ENCODE data around the gene PHACTR1. TPM values are rescaled to one million over a fixed set of nuclear protein-coding genes. Genes with fewer than 3 reads are reported as not detected.

PHACTR1 gene
- total and polyA plus RNA-seq, 2 of the 4 experiments (the other 2 are of a cell fraction): not detected

GRCh38 chr6:13166916-13167315 lies 450.3 kb downstream of the PHACTR1 start:
- no peak overlapping the region for H2AFZ ChIP-seq (replicated peaks; ENCODE audit: low read length, poor library complexity)
- H3K18ac ChIP-seq (ENCODE audit: low read depth, low read length): no peak overlapping the region
- no peaks in the 10 kb centered on the region for H4K20me1 ChIP-seq (ENCODE audit: insufficient read depth, low read length)
- H4K91ac ChIP-seq (ENCODE audit: insufficient read depth, low read depth, low read length): no peak overlapping the region
- H2BK20ac ChIP-seq (ENCODE audit: low read depth, low read length): no peak overlapping the region
- no peak overlapping the region for H2BK5ac ChIP-seq (ENCODE audit: low read depth, low read length, poor library complexity, severe bottlenecking)
- H3K9me1 ChIP-seq (ENCODE audit: insufficient read depth, low read length): no peaks in the 10 kb centered on the region
- dilution Hi-C loops (cut with HindIII; ENCODE audit: low sequenced_read_pairs, unreplicated experiment): no loop called here
- no peak overlapping the region for H2AK9ac ChIP-seq (replicated peaks; ENCODE audit: low read depth, low read length, poor library complexity)
- H4K5ac ChIP-seq (ENCODE audit: low read depth, low read length): no peak overlapping the region
- H3K4me2 ChIP-seq (ENCODE audit: low read depth, low read length): no peak overlapping the region
- no peaks in the 10 kb centered on the region for H3K79me1 ChIP-seq (ENCODE audit: low read depth in 1 of 2, low read length in 2 of 2)
- intact Hi-C loops (cut with micrococcal nuclease): no loop called here
- CTCF ChIA-PET: no interaction called here
- H3K56ac ChIP-seq (ENCODE audit: extremely low read depth, insufficient read depth, low read length): no peak overlapping the region
- H4K8ac ChIP-seq (ENCODE audit: low read depth in 2 of 2, low read length in 2 of 2): no peak overlapping the region
- POLR2A ChIA-PET (ENCODE audit: unreplicated experiment): no interaction called here
- no peak overlapping the region for H3K4me3 ChIP-seq (ENCODE audit: insufficient read depth, low read depth, low read length)
- no peaks in the 10 kb centered on the region for H3K9me3 ChIP-seq (ENCODE audit: control insufficient read depth, insufficient read depth, low read length)
- H3K14ac ChIP-seq (replicated peaks; ENCODE audit: low read depth, low read length): no peak overlapping the region
- in situ Hi-C loops (cut with MboI; ENCODE audit: low sequenced_read_pairs): no loop called here
- ATAC-seq (ENCODE audit: low read depth) (no peak), DNase-seq (no peak)
- H3K4ac ChIP-seq (ENCODE audit: low read depth, low read length): no peak overlapping the region
- H3K23ac ChIP-seq (ENCODE audit: low read depth, low read length): no peak overlapping the region
- H2BK15ac ChIP-seq (ENCODE audit: low read depth, low read length): no peak overlapping the region
- no peak overlapping the region for H3K27ac ChIP-seq (ENCODE audit: insufficient read depth, low read length)
- no peak overlapping the region for H2AK5ac ChIP-seq (ENCODE audit: low read depth, low read length)
- H3K4me1 ChIP-seq (ENCODE audit: control insufficient read depth, insufficient read depth, low read length): no peaks in the 10 kb centered on the region
- TF ChIP-seq ELK1 (IDR thresholded peaks at IDR 0.05; ENCODE audit: borderline replicate concordance, low read depth, low read length) (no peak), RCOR1 (IDR thresholded peaks at IDR 0.05; ENCODE audit: insufficient replicate concordance, low read length) (no peak), CHD1 (IDR thresholded peaks at IDR 0.05; ENCODE audit: low read depth, low read length) (no peak), MXI1 (IDR thresholded peaks at IDR 0.05; ENCODE audit: borderline replicate concordance, low read depth, low read length) (no peak), FOS (IDR thresholded peaks at IDR 0.05; ENCODE audit: low read depth, low read length) (no peak), BHLHE40 (IDR thresholded peaks at IDR 0.05; ENCODE audit: low read depth, low read length) (no peak), CTCF (conservative IDR thresholded peaks at IDR 0.05; ENCODE audit: low read depth, low read length) (no peak), MAFK (IDR thresholded peaks at IDR 0.05; ENCODE audit: low read depth, low read length) (no peak), SMC3 (IDR thresholded peaks at IDR 0.05; ENCODE audit: low read depth, low read length) (no peak), MAZ (IDR thresholded peaks at IDR 0.05; ENCODE audit: borderline replicate concordance, low read depth, low read length) (no peak), RFX5 (IDR thresholded peaks at IDR 0.05; ENCODE audit: low read depth, low read length) (no peak), POLR2A (IDR thresholded peaks at IDR 0.05; ENCODE audit: low read depth, low read length) (no peak), CEBPB (IDR thresholded peaks at IDR 0.05; ENCODE audit: low read depth, low read length) (no peak), USF2 (IDR thresholded peaks at IDR 0.05; ENCODE audit: low read depth, low read length) (no peak), NFE2L2 (IDR thresholded peaks at IDR 0.05; ENCODE audit: low read depth, low read length) (no peak)
- no peaks in the 10 kb centered on the region; the same call in 1 of the 2 replicates for H3K27me3 ChIP-seq (ENCODE audit: control insufficient read depth, insufficient read depth, low read length)
- no CpG with 5 or more reads among the region's 3 CpGs for WGBS, 2 experiments (ENCODE audit: extremely low coverage in 2 of 2, insufficient read length in 1 of 2)
- H3K36me3 ChIP-seq (ENCODE audit: control insufficient read depth, insufficient read depth, low read length): no peaks in the 10 kb centered on the region
- no peak overlapping the region for H2BK120ac ChIP-seq (ENCODE audit: low read depth, low read length)
- no peak overlapping the region for H3K9ac ChIP-seq (ENCODE audit: low read depth, low read length)
- BruUV-seq (replicated peaks): no TSS peak
